HuH-7.5 (cell line): ENCODE measurements around the gene ANXA8.
"Not testable (repeated sequence)": the region's sequence is repeated elsewhere in the genome, so short reads cannot be mapped to it uniquely, and the experiment has no call there.

Experiments used
- DNase-seq: peaks from one replicate; pipeline ENCODE4 v3.0.0; 2011; ENCODE audit warnings: low spot score

Gene ANXA8

GRCh38 chr10:47483923-47484322, at the start of gene ANXA8:
Gene ANXA8 (minus strand): TSS chr10:47484115. CDS start chr10:47483933, 182 bp downstream.
- not testable (repeated sequence) for DNase-seq

GRCh38 chr10:47523475-47523874, 39.6 kb upstream of the ANXA8 start, which contains the start of gene AGAP9:
Gene AGAP9 (minus strand): TSS chr10:47523638. CDS start chr10:47523526, 112 bp downstream.
- DNase-seq, result not testable (repeated sequence)

GRCh38 chr10:47502313-47502712, 18.4 kb upstream of the ANXA8 start:
- DNase-seq, result not testable (repeated sequence)

- DNase-seq, result not testable (repeated sequence)
Measured at GRCh38 chr10:47494226-47494625, 10.3 kb upstream of the ANXA8 start.

GRCh38 chr10:47491600-47491999, 7.7 kb upstream of the ANXA8 start, which contains the start of gene FAM25G:
Gene FAM25G (minus strand): TSS chr10:47491700. CDS start chr10:47491674, 26 bp downstream.
- not testable (repeated sequence) for DNase-seq

- not testable (repeated sequence) for DNase-seq
Measured at GRCh38 chr10:47489630-47490029, 5.7 kb upstream of the ANXA8 start.

GRCh38 chr10:47485943-47486342, 2.0 kb upstream of the ANXA8 start:
- not testable (repeated sequence) for DNase-seq

GRCh38 chr10:47484786-47485185, 871 bp upstream of the ANXA8 start:
- DNase-seq, result not testable (repeated sequence)

- not testable (repeated sequence) for DNase-seq
Measured at GRCh38 chr10:47482367-47482766, 1.5 kb downstream of the ANXA8 start.

- not testable (repeated sequence) for DNase-seq
Measured at GRCh38 chr10:47481768-47482181, 2.1 kb downstream of the ANXA8 start.

GRCh38 chr10:47481182-47481766, 2.6 kb downstream of the ANXA8 start:
- DNase-seq, result not testable (repeated sequence)

GRCh38 chr10:47480133-47480532, 3.8 kb downstream of the ANXA8 start:
- not testable (repeated sequence) for DNase-seq

GRCh38 chr10:47478114-47478513, 5.8 kb downstream of the ANXA8 start:
- DNase-seq, result not testable (repeated sequence)

GRCh38 chr10:47477078-47477477, 6.8 kb downstream of the ANXA8 start:
- DNase-seq, result not testable (repeated sequence)

GRCh38 chr10:47475101-47475500, 8.8 kb downstream of the ANXA8 start:
- not testable (repeated sequence) for DNase-seq

GRCh38 chr10:47473516-47473915, 10.4 kb downstream of the ANXA8 start:
- not testable (repeated sequence) for DNase-seq

- not testable (repeated sequence) for DNase-seq
Measured at GRCh38 chr10:47472647-47473046, 11.3 kb downstream of the ANXA8 start.

- DNase-seq, result not testable (repeated sequence)
Measured at GRCh38 chr10:47472072-47472471, 11.8 kb downstream of the ANXA8 start.

- DNase-seq, result not testable (repeated sequence)
Measured at GRCh38 chr10:47468731-47469528, 15.0 kb downstream of the ANXA8 start.

GRCh38 chr10:47467957-47468356, 16.0 kb downstream of the ANXA8 start:
- DNase-seq, result not testable (repeated sequence)

GRCh38 chr10:47467458-47467857, 16.5 kb downstream of the ANXA8 start:
- not testable (repeated sequence) for DNase-seq

- not testable (repeated sequence) for DNase-seq
Measured at GRCh38 chr10:47465216-47465917, 18.5 kb downstream of the ANXA8 start.
